Lower leg skin (tissue), 3 donors: ENCODE measurements around the gene FXYD1.

ENCODE experiments used
- POLR2A ChIP-seq, 2 donors: fragments of 450-650 bp; IDR thresholded peaks; one replicate each; pipeline ENCODE4 v1.6.1; 2016 to 2017; ENCODE audit warnings: antibody characterized with exemption in 2 of 2, mild to moderate bottlenecking in 1 of 2, moderate library complexity in 1 of 2
- TF ChIP-seq, protein P1 (sequence below), 3 donors: fragments of 450-650 bp; IDR thresholded peaks; one replicate each; pipeline ENCODE4 v1.5.1; 2016; ENCODE audit warnings: antibody characterized with exemption in 3 of 3, mild to moderate bottlenecking in 3 of 3, moderate library complexity in 2 of 3

DNA sequence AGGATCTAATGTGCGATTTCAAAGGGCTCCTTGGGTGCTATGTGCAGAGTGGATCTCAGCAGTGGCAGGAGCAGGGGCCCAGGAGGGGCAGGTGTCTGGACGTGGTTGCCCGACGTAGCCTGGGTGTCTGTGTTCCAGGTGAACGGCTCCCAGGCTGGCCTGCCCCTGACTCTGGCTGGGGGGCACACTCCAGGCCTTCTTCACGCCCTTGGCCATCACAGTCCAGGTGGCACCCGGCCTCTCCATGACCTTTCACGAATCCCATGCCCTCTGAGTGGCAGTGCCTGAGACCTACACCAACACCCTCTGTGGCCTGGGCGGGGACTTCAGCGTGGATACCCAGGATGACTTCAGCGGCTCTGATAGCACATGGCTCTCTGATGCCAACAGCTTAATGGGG is 34.3 kb upstream of the FXYD1 start:
- TF ChIP-seq, protein P1, sequence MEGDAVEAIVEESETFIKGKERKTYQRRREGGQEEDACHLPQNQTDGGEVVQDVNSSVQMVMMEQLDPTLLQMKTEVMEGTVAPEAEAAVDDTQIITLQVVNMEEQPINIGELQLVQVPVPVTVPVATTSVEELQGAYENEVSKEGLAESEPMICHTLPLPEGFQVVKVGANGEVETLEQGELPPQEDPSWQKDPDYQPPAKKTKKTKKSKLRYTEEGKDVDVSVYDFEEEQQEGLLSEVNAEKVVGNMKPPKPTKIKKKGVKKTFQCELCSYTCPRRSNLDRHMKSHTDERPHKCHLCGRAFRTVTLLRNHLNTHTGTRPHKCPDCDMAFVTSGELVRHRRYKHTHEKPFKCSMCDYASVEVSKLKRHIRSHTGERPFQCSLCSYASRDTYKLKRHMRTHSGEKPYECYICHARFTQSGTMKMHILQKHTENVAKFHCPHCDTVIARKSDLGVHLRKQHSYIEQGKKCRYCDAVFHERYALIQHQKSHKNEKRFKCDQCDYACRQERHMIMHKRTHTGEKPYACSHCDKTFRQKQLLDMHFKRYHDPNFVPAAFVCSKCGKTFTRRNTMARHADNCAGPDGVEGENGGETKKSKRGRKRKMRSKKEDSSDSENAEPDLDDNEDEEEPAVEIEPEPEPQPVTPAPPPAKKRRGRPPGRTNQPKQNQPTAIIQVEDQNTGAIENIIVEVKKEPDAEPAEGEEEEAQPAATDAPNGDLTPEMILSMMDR (IDR thresholded peaks at IDR 0.05): no peak
- no peak for TF ChIP-seq POLR2A (IDR thresholded peaks at IDR 0.05)
